Esophagus muscularis mucosa (tissue), 3 donors: ENCODE measurements around the gene C17orf107.

Experiments
- CTCF ChIP-seq, 3 experiments: fragments of 200-600 bp in 2 of 3; fragments of 450-650 bp in 1 of 3; sonication (generic) in 2 of 3; IDR thresholded peaks; one replicate each; pipeline ENCODE4 v1.5.1; 2017 to 2019; ENCODE audit warnings: antibody characterized with exemption in 3 of 3, mild to moderate bottlenecking in 2 of 3, moderate library complexity in 1 of 3
- POLR2A ChIP-seq: fragments of 450-650 bp; IDR thresholded peaks from one replicate; pipeline ENCODE4 v1.6.1; 2017; ENCODE audit warnings: antibody characterized with exemption, moderate library complexity, mild to moderate bottlenecking, low read depth
- POLR2AphosphoS5 ChIP-seq, 2 donors: sonication (generic); formaldehyde crosslinking; IDR thresholded peaks; one replicate each; pipeline ENCODE4 v1.6.1; 2017; ENCODE audit warnings: antibody characterized with exemption in 2 of 2

GRCh38 chr17:4920351-4921048 is 21.2 kb downstream of the C17orf107 start:
- no peak for TF ChIP-seq POLR2A
- TF ChIP-seq CTCF (IDR thresholded peaks at IDR 0.05) = no peak
- no peak for TF ChIP-seq POLR2AphosphoS5 (IDR thresholded peaks at IDR 0.05)
